Fibroblast of upper back skin (primary cell): Measurements from ENCODE around the gene DGKI.
"Not testable (repeated sequence)": the region's sequence is repeated elsewhere in the genome, so short reads cannot be mapped to it uniquely, and the experiment has no call there.

ENCODE experiments used
- DNase-seq: peaks from one replicate; pipeline ENCODE4 v3.0.0-alpha.2; 2013

Gene DGKI

GRCh38 chr7:137462074-137462715 is 384.6 kb downstream of the DGKI start:
- peak; percentile 40 for DNase-seq

- no peak for DNase-seq
Observed at GRCh38 chr7:137458399-137458798, 388.4 kb downstream of the DGKI start.

- DNase-seq, result peak; percentile 52
Observed at GRCh38 chr7:137454767-137455166, 392.0 kb downstream of the DGKI start.

GRCh38 chr7:137454246-137454724 is 392.5 kb downstream of the DGKI start:
- peak; percentile 64 for DNase-seq

- DNase-seq, result no peak
Observed at GRCh38 chr7:137453356-137453755, 393.4 kb downstream of the DGKI start.

GRCh38 chr7:137449016-137449415 is 397.8 kb downstream of the DGKI start:
- DNase-seq, result no peak

- not testable (repeated sequence) for DNase-seq
Observed at GRCh38 chr7:137448572-137448971, 398.2 kb downstream of the DGKI start.

- DNase-seq, result peak; percentile 58
Observed at GRCh38 chr7:137446025-137446424, 400.7 kb downstream of the DGKI start.

- DNase-seq, result no peak
Observed at GRCh38 chr7:137445268-137445667, 401.5 kb downstream of the DGKI start.

GRCh38 chr7:137443616-137444015 is 403.2 kb downstream of the DGKI start:
- peak; percentile 93 for DNase-seq

- no peak for DNase-seq
Observed at GRCh38 chr7:137441451-137441850, 405.3 kb downstream of the DGKI start.

GRCh38 chr7:137439829-137440825 is 406.6 kb downstream of the DGKI start:
- DNase-seq, result peak; percentile 62

- no peak for DNase-seq
Observed at GRCh38 chr7:137434946-137435345, 411.8 kb downstream of the DGKI start.

- no peak for DNase-seq
Observed at GRCh38 chr7:137434530-137434929, 412.2 kb downstream of the DGKI start.

- DNase-seq, result peak; percentile 47
Observed at GRCh38 chr7:137423321-137423720, 423.5 kb downstream of the DGKI start.

GRCh38 chr7:137421366-137421765 is 425.4 kb downstream of the DGKI start:
- DNase-seq, result no peak

- DNase-seq, result no peak
Observed at GRCh38 chr7:137418841-137419240, 427.9 kb downstream of the DGKI start.

GRCh38 chr7:137417464-137417863 is 429.3 kb downstream of the DGKI start:
- peak; percentile 34 for DNase-seq

- DNase-seq, result no peak
Observed at GRCh38 chr7:137413901-137414300, 432.9 kb downstream of the DGKI start.

GRCh38 chr7:137411446-137411845 is 435.3 kb downstream of the DGKI start:
- DNase-seq, result no peak

- no peak for DNase-seq
Observed at GRCh38 chr7:137408126-137408525, 438.6 kb downstream of the DGKI start.

- DNase-seq, result no peak
Observed at GRCh38 chr7:137407078-137407477, 439.7 kb downstream of the DGKI start.

- DNase-seq, result no peak
Observed at GRCh38 chr7:137404660-137405317, 442.0 kb downstream of the DGKI start.
